NCI-H2227 treated with DMSO at 0.1 percent for 48 hours (cell line): ENCODE results near the gene ZC3H4.

ENCODE experiments used
- DNase-seq: peaks from one replicate; lab custom pipeline; 2025; lab: John Stamatoyannopoulos, UW

The ZC3H4 gene

DNA sequence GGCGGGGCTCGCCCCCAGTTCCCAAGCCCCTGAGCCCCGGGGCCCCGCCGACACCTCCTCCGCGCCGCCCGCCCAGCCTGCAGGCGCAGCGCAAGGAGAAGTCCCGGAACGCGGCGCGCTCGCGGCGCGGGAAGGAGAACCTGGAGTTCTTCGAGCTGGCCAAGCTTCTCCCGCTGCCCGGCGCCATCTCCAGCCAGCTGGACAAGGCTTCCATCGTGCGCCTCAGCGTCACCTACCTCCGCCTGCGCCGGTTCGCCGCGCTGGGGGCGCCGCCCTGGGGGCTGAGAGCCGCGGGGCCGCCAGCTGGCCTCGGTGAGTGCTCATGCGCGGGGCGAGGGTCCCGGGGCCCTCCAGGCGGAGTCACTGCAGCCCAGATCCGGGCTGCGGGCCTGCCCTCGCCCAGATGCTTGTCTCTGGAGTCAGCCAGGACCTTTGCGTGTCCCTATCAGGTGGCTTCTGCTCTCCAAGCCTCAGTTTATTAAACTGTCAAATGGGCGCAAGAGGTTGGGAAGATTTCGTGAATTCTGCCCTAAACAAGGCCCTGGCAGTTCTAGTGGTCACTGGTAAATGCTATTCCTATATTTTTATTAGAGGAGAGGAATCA lies 91.9 kb downstream of the ZC3H4 start:
- no peak for DNase-seq

- DNase-seq = no peak
These were observed 92.5 kb downstream of the ZC3H4 start for GRCh38 chr19:47020992-47021496.

- DNase-seq = no peak
These were observed 93.3 kb downstream of the ZC3H4 start for GRCh38 chr19:47020132-47020805.

DNA sequence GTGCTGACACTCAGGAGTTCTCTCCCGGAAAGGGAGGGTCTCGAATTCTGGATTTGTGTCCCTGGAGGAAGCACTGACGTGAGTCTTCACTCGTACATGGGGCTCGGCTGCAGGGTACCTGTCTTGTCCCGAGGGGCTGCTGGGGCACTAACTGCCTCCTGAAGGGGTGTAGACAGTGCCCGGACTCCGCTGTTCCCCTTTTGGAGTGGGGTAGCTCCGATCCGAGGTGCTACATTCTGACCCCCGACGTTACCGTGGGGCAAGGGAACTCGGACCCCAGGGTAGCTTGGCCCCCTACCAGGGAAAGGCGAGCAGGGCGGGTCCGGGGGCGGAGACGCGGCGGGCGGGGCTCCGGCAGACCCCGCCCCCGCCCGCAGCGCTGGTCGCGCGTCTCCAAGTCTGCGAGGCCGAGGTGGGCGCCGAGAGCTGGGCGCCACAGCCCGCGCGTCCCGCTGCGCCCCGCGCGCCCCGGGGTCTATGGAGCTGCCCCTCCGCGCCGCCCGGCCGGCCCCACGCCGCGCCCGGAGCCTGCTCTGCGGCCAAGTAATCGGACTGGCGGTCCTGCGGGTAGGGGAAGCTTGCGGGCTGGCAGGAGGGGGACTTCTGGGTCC lies 94.0 kb downstream of the ZC3H4 start, which contains the start of gene NPAS1:
NPAS1 (plus strand) TSS at position 407 of the 611 bp plus-strand sequence. CDS start 1,211 bp downstream, outside the sequence.
- no peak for DNase-seq

- DNase-seq = no peak
These were observed 94.7 kb downstream of the ZC3H4 start for GRCh38 chr19:47018923-47019322.
